GM20000 (cell line): ENCODE data around the gene PHB1.
"Not testable (repeated sequence)": the region's sequence is repeated elsewhere in the genome, so short reads cannot be mapped to it uniquely, and the experiment has no call there.

Source experiments
- DNase-seq: peaks from one replicate; pipeline ENCODE4 v3.0.0; 2012; ENCODE audit warnings: low spot score
- CTCF ChIP-seq: IDR thresholded peaks from 2 replicates; pipeline ENCODE4 v1.5.1; 2012; ENCODE audit warnings: mild to moderate bottlenecking, control low read depth; ENCODE audit errors: extremely low read depth, missing control alignments

The PHB1 gene

DNA sequence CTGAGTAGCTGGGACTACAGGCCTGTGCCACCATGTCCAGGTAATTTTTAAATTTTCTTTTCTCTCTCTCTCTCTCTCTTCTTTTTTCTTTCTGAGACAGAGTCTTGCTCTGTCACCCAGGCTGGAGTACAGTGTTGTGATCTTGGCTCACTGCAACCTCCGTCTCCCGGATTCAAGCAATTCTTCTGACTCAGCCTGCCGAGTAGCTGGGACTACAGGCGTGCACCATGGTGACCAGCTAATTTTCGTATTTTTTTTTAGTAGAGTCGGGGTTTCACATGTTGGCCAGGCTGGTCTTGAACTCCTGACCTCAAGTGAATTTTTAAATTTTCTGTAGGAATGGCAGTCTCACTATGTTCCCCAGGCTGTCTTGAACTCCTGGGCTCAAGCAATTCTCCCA lies 41.6 kb downstream of the PHB1 start:
- TF ChIP-seq CTCF: no peak
- no peak for DNase-seq

DNA sequence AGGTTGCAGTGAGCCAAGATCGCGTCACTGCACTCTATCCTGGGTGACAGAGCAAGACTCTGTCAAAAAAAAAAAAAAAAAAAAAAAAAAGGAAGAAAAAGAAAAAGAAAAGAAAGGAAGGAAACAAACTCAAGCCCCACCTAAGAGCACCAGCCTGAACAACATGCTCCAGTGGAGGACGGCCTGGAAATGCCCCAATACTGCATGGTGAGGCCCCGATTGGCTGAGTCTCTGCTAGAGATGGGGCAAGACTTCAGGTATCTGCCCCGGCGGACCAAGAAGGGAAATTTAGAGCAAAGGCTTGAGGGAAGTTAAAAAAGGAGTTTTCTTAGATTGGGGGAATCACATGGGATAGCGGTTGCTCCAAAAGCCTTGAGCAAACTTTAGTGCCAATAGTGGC lies 42.3 kb downstream of the PHB1 start:
- DNase-seq: no peak
- TF ChIP-seq CTCF: no peak

- DNase-seq: no peak
- no peak for TF ChIP-seq CTCF
Observed at GRCh38 chr17:49370971-49371834, 43.5 kb downstream of the PHB1 start.

GRCh38 chr17:49369760-49370159 lies 44.9 kb downstream of the PHB1 start:
- no peak for DNase-seq
- no peak for TF ChIP-seq CTCF

- DNase-seq: no peak
- TF ChIP-seq CTCF: no peak
Observed at GRCh38 chr17:49369089-49369488, 45.6 kb downstream of the PHB1 start.

GRCh38 chr17:49365667-49366066 lies 49.0 kb downstream of the PHB1 start:
- no peak for DNase-seq
- TF ChIP-seq CTCF: no peak

GRCh38 chr17:49365126-49365525 lies 49.6 kb downstream of the PHB1 start:
- not testable (repeated sequence) for DNase-seq

DNA sequence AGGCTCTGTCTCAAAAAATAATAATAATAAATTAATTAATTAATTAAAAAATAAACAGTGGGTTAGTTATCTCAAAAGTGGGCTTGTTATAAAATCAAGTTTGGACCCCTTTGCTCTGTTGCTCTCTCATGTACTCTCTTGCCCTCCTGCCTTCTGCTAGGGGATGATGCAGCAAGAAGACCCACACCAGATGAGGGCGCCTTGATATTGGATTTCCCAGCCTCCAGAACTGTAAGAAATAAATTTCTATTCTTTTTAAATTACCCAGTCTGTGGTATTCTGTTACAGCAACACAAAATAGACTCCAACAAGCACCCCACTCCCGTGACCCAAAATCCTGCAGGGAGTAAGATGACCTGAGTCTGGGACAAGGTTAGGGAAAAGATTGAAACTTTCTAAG lies 50.6 kb downstream of the PHB1 start:
- no peak for DNase-seq
- peak; percentile 14 for TF ChIP-seq CTCF
